Subcutaneous adipose tissue (tissue), 4 donors: ENCODE results near the gene TUBG1. TPM values are rescaled to one million over a fixed set of nuclear protein-coding genes. Genes with fewer than 3 reads are reported as not detected.

ENCODE experiments used
- total RNA-seq, 4 donors: library from RNA; depleted of rRNA; stranded (reverse); fragments of >200 nt; gene quantifications; one replicate each; pipeline ENCODE4 v1.1.0, GENCODE V29; 2016
- TF ChIP-seq, protein P1 (sequence below): fragments of 450-650 bp; IDR thresholded peaks from one replicate; pipeline ENCODE4 v1.5.1; 2016; ENCODE audit warnings: low read depth, mild to moderate bottlenecking, control low read depth, antibody characterized with exemption, moderate library complexity

TUBG1 gene
- total RNA-seq, 4 donors from 2014 or later, result 16.3 to 35.8 (median 23.5) TPM

DNA sequence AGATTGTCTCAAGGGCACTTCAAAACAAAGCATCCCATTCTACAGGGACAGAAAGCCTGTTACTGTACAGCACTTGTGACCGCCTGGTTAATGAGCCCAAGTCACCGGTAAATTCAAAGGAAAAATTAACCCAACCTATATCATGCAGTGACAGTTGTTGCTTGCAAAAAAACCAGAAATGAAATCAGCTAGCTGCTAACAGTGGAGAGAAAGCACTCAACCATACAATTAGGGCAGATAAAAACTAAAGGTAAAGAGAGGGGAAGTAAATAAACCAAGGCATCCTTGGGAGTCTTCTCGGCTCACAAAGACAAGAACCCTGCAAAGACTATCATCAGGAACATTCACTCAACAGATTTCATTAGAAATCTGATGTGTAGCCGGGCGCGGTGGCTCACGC lies 6.2 kb upstream of the TUBG1 start:
- TF ChIP-seq, protein P1, sequence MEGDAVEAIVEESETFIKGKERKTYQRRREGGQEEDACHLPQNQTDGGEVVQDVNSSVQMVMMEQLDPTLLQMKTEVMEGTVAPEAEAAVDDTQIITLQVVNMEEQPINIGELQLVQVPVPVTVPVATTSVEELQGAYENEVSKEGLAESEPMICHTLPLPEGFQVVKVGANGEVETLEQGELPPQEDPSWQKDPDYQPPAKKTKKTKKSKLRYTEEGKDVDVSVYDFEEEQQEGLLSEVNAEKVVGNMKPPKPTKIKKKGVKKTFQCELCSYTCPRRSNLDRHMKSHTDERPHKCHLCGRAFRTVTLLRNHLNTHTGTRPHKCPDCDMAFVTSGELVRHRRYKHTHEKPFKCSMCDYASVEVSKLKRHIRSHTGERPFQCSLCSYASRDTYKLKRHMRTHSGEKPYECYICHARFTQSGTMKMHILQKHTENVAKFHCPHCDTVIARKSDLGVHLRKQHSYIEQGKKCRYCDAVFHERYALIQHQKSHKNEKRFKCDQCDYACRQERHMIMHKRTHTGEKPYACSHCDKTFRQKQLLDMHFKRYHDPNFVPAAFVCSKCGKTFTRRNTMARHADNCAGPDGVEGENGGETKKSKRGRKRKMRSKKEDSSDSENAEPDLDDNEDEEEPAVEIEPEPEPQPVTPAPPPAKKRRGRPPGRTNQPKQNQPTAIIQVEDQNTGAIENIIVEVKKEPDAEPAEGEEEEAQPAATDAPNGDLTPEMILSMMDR, result no peak

GRCh38 chr17:42607769-42608168 lies 1.7 kb upstream of the TUBG1 start:
- TF ChIP-seq, protein P1, result no peak

DNA sequence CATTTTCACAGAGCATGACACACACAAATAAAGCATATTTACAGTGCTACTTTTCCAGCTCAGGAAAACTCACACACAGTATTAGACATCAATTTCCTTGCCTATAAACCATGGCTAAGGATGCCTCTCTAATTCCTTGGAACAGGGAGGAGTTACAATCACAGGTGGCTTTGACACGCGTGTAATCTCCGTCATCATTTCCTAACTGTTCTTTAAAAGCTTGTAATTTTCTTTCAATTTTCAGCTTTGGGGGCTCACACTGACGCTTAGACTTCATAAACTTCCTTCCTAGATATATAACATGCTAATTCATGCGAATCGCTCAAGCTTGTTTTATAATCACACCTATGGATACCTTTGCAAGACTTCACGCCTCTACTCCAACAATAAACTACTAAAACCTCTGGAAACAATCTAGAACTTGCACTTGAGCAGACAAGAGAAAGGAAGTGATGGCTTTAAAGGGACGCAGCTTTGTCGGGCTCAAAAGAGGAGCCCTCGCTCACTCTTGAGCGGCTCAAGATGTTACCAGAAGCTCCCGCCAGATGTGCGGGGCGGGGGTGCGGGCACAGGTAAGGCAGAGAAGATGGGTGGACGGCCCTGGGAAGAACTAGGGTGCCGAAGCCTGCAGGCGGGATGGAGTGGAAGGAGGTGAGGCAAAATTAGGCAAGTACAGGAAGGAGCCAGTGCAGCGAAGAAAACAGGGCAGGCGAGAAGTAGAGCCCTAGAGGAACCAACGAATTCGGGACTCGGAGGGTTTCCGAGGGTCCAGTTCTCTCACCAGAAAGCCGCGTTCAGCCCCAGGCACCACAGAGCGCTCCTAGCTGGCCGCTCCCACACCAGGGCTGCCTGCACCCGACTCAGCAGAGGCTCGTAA lies 940 bp upstream of the TUBG1 start:
- TF ChIP-seq, protein P1, result no peak

DNA sequence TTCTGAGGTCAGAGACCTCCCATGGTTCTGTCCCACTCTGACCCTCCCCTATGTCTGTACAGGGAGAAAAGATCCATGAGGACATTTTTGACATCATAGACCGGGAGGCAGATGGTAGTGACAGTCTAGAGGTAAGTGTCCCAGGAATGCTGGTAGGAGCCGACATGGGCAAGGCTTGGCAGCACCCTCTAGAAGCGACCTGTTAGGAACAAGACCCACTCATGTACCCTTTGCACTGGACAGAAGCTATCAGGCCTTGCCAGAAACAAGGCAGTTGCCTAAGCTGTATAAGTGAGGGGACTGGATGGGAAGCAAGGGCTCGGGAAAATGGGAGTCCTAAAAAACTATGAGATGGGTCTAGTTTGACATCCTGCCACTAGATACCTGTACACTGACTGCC lies 2.5 kb downstream of the TUBG1 start:
- TF ChIP-seq, protein P1, result no peak

DNA sequence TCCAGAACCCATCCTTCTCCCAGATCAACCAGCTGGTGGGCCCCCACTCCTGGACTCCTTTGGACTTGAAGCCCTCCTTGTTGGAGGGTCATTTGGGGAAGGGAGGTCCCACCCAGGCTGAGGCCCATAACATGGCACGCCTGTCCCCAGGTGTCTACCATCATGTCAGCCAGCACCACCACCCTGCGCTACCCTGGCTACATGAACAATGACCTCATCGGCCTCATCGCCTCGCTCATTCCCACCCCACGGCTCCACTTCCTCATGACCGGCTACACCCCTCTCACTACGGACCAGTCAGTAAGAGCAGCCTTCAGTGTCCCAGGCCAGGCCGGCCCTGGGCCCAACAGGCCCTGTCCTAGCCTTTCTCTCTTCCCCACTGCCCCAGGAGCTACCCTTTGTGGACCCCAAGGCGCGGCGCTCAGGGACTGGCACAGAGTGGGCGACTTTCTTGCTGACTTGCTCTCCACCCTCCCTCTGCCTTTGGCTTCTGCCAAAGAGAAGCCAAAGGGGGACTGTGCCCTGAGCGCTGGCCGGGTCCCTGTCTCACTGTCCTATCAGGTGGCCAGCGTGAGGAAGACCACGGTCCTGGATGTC lies 4.3 kb downstream of the TUBG1 start:
- TF ChIP-seq, protein P1, result no peak

- TF ChIP-seq, protein P1, result no peak
Observed at GRCh38 chr17:42617956-42618431, 8.5 kb downstream of the TUBG1 start.

DNA sequence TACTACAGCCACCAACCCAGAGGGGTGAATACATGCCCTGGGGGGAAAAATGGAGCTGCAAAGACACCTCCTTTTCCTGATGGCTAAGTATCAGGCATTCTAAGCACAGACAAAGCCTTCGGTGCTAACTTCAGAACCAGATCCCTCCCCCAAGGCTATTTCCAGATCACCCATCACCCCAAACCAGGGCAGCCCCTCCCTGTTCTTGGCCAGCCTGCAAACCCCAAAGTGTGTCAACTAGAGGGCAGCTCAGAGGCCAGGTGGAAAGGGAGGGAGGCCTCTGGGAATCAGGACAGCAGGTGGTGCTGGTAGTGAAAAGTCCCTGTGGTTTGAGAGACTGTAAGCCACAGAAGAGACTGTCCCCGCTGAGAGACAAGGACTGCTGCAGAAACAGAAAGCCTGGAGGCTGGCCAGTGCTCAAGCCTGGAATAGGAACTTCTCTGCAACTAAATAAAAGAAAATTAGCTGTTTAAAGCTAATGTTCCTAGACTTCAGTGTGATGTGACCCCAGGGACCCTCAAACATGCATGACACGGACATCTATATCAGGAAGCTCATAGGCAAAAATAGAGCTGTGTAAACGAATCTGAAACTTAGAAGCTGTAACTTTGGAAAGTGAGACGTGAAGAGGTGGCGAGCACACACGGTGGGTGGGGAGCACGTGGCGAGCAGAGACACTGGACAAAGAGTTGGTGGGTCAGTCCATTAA lies 9.1 kb downstream of the TUBG1 start:
- TF ChIP-seq, protein P1, result no peak
